Hypothalamus (tissue), 51 donors: ENCODE measurements around the gene IL32.
A peak's percentile ranks its signal among the peaks of the same experiment; 100 is the strongest.

Experiments used
- DNase-seq, 51 donors: peaks; one replicate each; lab custom pipeline; 2025; lab: John Stamatoyannopoulos, UW

The IL32 gene

DNA sequence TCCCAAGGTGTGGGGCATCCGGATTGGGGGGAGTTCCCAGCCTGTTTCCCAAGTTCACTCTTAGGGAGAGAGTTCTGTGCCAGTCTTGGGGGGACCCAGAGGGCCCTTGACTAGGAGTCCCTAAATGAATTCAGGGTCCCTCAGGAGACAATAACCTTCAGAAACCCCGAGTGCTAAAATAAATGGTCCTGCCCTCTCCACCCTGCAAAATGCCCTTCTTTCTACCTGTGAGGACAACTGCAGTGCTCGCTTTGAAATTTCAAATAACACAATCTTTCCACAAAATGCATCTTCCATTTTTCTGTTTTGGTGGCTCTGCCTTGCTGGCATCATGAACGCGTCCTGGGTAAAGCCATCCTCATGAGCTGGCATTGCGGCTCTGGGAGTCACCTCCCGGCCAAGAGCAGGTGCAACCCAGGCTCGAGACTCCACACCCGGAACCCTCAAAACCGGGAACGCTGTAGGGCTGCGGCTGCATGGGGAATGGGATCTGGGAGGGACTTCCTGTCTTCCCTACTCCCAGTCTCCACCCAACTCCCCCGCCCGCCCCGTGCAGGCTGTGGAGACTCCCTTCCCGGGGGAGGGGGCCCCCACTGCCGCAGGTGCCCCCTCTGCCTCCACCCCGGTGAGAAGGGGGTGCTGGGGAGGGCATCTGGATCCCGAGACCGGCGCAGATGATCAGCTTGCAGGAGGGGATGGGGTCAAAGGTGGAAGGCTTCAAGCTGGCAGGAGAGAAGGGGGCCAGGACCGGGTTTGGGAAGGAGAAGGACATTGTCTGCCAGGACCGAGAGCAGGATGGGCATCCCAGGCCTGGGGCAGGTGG is 46.8 kb downstream of the IL32 start, which contains the start of gene ZNF205:
ZNF205 (plus strand) TSS at position 529 of the 823 bp plus-strand sequence. CDS start 845 bp downstream, outside the sequence.
- DNase-seq = peak; percentile 13 to 84 (median 58)

DNA sequence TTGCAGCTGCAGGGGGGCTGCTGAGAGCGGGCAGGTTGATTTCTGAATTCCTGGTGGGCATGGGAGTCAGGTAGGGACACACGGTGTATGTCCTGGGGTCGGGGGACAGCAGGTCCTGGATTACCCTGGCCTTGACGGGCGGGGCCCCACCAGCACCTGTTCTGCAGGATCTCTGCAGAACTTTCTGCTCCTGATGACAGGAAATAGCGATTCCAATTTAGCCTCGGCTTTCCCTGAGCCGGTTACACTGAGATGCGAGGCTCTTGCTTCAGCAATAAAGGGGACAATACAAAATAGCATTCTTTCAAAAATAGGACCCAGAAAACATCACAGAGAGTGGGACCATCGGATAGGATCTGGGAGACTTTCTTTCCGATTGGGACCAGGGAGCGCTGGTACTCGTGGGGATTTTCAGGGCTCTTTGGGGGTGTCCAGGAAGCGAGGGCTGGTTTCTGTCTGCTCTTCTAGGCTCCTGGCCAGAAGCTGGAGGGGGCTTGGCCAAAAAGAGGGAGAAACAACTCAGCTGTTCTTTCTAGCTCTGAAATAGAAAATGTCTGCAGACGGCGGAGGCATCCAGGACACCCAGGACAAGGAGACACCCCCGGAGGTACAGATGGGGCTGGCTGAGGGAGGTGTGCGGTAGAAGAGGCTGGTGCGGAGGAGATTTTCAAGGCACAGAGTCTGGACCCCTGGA is 47.6 kb downstream of the IL32 start:
- DNase-seq = peak in 3 of 51 donors; percentile 11 to 25 (median 13)

DNA sequence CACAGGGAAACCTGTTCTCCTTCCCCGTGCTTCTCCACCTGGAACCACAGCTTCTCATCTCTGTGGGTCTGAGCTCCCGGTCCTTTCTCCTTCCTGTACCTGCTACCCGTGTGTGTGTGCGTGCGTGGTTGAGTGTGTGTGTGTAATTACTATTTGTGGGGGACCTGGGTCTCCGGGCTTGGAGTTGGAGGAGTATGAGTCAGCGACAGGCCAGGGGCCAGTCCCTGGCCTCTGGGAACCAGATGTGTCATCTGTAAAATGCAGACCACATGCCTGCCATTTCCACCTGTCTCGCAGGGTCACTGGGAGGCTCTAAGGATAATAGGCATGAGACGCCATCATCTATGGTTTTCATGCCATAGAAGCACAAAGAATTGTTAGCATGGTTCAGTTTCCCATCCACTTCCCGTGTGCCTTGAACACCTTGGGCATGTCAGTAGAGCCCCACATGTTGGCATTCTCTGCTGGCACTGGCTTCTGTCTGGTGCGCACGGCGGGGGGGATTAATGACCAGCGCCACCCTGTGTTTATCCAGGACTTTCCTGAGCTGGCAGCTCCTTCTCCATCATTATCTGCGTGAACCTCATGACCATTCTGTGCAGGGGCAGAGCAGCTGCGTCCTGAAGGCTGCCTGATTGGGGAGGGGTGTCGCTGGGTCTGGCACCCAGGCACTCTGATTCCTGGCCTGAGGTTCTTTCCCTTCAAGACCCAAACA is 48.5 kb downstream of the IL32 start:
- DNase-seq = no peak

DNA sequence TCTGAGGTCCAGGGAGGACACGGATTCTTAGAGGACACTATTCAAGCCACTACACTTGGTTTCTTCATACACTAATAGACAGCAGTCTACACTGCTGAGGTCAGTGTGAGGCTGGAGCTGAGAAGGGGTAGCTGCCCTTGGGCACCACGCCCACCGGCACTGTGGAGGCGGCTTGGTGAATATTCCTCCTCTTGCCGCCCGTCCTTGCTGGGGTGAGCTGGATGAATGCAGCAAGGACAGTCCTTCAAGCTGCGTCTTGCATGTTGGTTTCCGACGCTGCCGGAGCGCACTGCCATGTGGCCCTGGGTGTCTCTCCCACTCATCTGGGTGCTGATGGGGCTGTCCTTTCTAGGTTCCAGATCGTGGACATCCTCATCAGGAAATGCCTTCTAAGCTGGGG is 49.6 kb downstream of the IL32 start:
- DNase-seq = no peak

DNA sequence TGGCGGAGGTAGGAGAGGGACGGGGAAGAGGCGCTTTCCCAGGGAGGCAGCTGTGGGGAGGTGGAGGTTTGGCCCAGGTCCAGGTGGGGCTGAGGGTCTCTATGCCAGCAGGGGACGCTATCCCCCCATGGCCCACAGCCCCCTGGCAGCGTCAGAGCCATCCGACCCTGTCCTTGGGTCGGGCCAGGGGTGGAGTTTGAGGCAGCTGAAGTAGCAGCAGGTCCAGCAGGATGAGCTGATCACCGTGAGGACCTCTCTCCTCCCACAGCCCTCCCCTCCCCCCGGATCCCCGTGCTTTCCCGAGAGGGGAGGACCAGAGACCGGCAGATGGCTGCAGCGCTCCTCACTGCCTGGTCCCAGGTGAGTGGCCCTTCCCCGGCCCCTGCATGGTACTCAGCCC is 50.1 kb downstream of the IL32 start:
- DNase-seq = no peak

DNA sequence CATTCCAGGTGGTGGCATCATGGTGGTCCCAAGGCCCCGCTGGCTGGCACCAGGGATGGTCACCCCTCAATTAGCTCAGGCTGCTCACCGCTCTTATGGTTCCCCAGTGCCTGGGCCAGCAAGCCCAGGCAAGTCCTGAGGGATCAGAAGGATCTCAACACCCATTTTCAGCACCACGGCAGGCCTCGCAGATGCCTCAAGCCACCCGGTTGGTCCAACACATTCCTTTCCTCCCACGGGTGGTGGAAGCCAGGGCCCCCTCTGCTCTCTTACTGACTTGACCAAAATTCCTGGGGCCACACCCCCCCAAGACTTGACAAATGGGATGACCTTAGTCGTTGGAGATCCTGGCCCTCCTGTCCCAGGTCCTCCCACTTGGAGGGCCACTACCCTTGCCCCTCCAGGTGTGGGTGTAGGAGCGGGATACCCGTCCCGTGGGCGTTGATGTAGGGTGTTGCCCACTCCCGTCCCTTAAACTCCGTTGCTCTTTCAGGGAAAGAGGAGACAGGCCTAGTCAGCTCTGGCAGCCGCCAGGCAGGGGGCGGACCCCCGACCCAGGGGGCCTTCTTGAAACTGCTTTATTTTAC is 52.9 kb downstream of the IL32 start:
- DNase-seq = no peak

DNA sequence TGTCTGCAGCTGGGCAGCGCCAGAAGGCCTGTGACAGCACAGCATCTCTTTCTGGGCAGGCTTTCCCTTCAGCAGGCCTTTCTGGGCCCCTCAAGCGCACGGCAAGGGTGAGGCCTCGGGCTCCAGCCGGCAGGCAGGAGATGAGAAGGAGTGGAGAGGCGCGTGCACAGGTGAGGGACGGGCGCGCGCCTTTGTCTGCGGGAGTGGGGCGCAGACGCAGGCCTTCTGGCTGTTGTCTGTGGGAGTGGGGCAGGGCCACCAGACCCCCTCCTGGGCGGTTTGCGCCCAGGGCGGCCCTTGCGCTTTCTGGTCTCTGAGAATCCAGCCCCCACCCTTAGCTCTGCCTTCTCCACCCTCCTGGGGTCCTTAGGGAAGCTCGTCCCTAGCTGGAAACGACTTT is 53.4 kb downstream of the IL32 start:
- no peak for DNase-seq
